GM23338 (cell line): Measurements from ENCODE around the gene PRKACA.

ENCODE experiments used
- CREB1 ChIP-seq: fragments of 250-450 bp; sonication (Bioruptor Pico); IDR thresholded peaks from 2 replicates; pipeline ENCODE4 v1.5.0; 2020; ENCODE audit warnings: low read depth, mild to moderate bottlenecking, moderate library complexity
- EZH2 ChIP-seq: fragments of 200-600 bp; sonication (generic); IDR thresholded peaks from one replicate; pipeline ENCODE4 v1.8.0; 2017; ENCODE audit warnings: antibody characterized with exemption, mild to moderate bottlenecking, low read depth; ENCODE audit not compliant: unreplicated experiment
- EZH2phosphoT487 ChIP-seq: fragments of 200-600 bp; sonication (generic); IDR thresholded peaks from one replicate; pipeline ENCODE4 v1.8.1; 2018; ENCODE audit warnings: antibody characterized with exemption; ENCODE audit not compliant: unreplicated experiment
- JUNB ChIP-seq: IDR thresholded peaks from one replicate; pipeline ENCODE4 v1.6.1; 2016; ENCODE audit warnings: antibody characterized with exemption; ENCODE audit not compliant: unreplicated experiment
- NANOG ChIP-seq: IDR thresholded peaks from 2 replicates; pipeline ENCODE4 v1.6.1; 2016; ENCODE audit warnings: antibody characterized with exemption, borderline replicate concordance
- POLR2AphosphoS5 ChIP-seq: IDR thresholded peaks from 2 replicates; pipeline ENCODE4 v1.6.1; 2016; ENCODE audit warnings: antibody characterized with exemption, low read depth
- REST ChIP-seq: IDR thresholded peaks from one replicate; pipeline ENCODE4 v1.6.1; 2018; ENCODE audit warnings: antibody characterized with exemption; ENCODE audit not compliant: unreplicated experiment
- STAT1 ChIP-seq: IDR thresholded peaks from one replicate; pipeline ENCODE4 v1.6.1; 2016; ENCODE audit warnings: antibody characterized with exemption; ENCODE audit not compliant: unreplicated experiment
- ZNF331 ChIP-seq: fragments of 250-450 bp; sonication (Bioruptor Pico); IDR thresholded peaks from 2 replicates; pipeline ENCODE4 v1.5.0; 2020; ENCODE audit warnings: low read depth, mild to moderate bottlenecking, moderate library complexity
- TF ChIP-seq, protein P1 (sequence below), 2 experiments: fragments of 200-600 bp in 1 of 2; sonication (generic) in 1 of 2; conservative IDR thresholded peaks; 2 replicates each; pipeline versions ENCODE4 v1.5.1 to v1.6.1; 2016 to 2017; ENCODE audit warnings: antibody characterized with exemption in 2 of 2, low read depth in 2 of 2, mild to moderate bottlenecking in 2 of 2, moderate library complexity in 1 of 2
- TF ChIP-seq, protein P2 (sequence below): IDR thresholded peaks from 2 replicates; pipeline ENCODE4 v1.6.1; 2016; ENCODE audit warnings: antibody characterized with exemption

- TF ChIP-seq, protein P1, sequence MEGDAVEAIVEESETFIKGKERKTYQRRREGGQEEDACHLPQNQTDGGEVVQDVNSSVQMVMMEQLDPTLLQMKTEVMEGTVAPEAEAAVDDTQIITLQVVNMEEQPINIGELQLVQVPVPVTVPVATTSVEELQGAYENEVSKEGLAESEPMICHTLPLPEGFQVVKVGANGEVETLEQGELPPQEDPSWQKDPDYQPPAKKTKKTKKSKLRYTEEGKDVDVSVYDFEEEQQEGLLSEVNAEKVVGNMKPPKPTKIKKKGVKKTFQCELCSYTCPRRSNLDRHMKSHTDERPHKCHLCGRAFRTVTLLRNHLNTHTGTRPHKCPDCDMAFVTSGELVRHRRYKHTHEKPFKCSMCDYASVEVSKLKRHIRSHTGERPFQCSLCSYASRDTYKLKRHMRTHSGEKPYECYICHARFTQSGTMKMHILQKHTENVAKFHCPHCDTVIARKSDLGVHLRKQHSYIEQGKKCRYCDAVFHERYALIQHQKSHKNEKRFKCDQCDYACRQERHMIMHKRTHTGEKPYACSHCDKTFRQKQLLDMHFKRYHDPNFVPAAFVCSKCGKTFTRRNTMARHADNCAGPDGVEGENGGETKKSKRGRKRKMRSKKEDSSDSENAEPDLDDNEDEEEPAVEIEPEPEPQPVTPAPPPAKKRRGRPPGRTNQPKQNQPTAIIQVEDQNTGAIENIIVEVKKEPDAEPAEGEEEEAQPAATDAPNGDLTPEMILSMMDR (conservative IDR thresholded peaks at IDR 0.05; ENCODE audit: low read depth in 2 of 2) = no peak
- TF ChIP-seq POLR2AphosphoS5 (no peak), CREB1 (CRISPR knock-in tag) (no peak), EZH2 (no peak), EZH2phosphoT487 (no peak), REST (no peak), JUNB (no peak), ZNF331 (no peak), STAT1 (no peak), NANOG (no peak)
- TF ChIP-seq, protein P2, sequence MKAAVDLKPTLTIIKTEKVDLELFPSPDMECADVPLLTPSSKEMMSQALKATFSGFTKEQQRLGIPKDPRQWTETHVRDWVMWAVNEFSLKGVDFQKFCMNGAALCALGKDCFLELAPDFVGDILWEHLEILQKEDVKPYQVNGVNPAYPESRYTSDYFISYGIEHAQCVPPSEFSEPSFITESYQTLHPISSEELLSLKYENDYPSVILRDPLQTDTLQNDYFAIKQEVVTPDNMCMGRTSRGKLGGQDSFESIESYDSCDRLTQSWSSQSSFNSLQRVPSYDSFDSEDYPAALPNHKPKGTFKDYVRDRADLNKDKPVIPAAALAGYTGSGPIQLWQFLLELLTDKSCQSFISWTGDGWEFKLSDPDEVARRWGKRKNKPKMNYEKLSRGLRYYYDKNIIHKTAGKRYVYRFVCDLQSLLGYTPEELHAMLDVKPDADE = no peak
These were observed 64.5 kb downstream of the PRKACA start for GRCh38 chr19:14053032-14053431.
